HS-27A (cell line): ENCODE results near the gene FAM131C.
"Not testable (repeated sequence)": the region's sequence is repeated elsewhere in the genome, so short reads cannot be mapped to it uniquely, and the experiment has no call there.

Experiments used
- DNase-seq: peaks from one replicate; pipeline ENCODE4 v3.0.0-alpha.2; 2012; ENCODE audit warnings: low read depth, missing footprints

FAM131C gene, protein sequence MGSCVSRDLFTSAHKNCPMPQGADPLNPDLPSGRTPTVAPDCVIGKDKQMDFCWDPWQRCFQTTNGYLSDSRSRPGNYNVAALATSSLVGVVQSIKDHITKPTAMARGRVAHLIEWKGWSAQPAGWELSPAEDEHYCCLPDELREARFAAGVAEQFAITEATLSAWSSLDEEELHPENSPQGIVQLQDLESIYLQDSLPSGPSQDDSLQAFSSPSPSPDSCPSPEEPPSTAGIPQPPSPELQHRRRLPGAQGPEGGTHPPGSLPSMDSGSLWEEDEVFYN

DNA sequence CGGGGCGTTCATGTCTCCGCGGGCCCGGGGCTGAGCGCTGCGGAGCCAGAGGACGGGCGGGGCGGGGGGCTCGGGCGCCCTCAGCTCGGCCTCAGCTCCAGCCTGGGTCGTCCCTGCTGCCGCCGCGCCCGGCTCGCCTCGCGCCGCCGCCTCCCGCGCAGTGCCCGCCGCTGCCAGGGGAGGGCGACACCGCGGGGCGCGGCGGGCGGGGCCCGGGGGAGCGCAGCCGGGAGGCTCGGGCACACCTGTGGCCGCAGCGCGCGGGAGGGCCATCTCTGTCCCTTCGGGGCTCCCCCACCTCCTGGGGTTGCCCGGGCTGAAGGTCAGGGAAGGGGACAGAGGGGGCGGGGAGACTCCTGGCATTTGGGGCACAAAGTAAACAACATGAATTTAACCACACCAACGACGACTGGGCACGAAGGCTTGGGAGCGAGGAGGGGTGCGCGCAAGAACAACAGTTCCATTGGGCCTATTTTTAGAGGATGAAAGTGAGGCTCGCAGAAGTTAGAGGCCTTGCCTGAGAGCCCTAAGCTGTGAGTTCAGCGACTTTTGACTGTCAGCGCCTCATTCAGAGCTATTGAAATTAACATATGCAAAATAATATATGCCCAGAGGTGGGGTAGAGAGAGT is at the start of gene FAM131C:
FAM131C (minus strand) TSS at position 162 of the 630 bp plus-strand sequence. CDS start 209 bp downstream, outside the sequence.
- no peak for DNase-seq

DNA sequence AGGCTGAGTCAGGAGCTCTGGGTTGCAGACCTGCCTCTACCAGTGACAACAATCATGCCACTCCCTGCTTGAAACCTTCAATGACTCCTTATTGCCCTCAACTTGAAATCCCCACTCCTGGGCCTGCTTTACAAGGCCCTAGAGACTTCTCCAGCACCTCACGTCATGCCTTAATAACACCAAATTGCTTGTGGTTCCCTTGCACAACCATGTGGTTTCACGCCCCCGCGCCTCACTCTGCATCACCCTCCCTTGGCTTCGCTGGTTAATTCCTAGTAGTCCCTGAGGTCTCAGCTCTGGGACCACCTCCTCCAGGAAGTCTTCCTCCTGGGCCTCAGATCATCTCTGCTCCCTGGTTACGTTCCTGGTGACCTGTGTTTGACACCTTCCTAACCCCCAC is 49.5 kb upstream of the FAM131C start:
- DNase-seq: no peak

DNA sequence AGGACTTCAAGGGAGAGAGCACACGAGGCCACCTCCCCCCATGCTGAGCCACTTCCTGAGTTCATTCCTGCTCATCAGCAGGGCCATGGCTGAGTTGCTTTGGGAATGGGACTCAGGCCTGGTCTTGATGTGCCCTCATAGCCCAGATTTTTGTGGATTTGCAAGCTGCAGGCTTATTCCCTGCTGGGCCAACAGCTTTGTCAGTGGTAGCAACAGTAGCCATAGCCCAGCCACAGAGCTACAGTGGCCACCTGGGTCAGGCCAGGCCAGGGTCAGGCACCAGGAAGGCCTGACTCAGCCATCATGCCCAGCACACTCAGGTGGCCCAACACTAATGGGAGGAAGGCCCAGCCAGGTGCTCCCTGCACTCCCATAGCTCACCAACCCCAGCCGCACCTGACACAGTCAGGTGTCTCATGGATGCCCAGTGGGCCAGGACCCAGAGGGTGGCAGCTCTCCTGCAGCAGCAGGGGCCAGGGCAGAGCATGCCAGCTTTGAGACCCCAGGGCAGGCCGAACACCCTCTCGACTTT is 49.0 kb upstream of the FAM131C start:
- no peak for DNase-seq

DNA sequence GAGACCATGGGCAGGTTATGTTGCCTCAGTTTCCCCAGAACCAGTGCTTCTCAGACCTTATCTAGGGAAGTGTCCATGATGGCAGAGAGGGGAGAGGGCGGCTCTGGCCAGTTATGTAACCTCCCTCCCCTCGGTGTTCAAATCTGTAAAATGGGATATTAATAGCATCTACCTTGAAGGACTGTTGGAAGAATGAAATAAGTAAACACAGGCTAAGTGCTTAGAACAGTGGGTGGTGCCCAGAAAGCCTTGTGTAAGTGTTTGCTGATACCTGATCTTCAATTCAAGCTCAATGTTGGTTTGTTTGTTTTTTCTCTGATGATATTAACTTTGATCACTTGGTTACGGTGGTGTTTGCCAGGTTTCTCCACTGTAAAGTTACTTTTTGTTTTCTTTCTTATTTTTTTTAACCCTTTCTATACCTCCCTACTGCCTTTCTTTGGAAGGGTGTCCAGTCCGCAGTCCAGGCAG is 47.5 kb upstream of the FAM131C start:
- no peak for DNase-seq

DNA sequence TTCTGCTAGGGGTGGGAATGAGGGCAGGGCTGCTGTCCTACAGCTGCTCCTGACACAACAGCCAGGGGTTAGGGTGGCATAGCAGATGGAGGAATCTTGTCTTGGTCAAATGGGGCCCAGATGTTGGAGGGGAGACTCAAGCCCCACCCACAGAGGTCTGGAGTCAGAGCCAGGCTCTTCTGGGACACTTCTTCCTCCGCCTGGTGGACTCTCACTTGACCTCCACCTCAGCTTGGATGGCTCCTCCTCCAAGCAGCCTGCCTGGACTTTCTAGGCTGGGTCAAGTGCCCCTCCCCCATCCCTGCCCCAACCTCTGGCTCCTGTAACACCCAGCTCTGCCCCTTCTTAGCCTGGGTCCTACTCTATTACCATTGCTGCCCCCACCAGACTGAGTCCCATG is 47.0 kb upstream of the FAM131C start:
- DNase-seq: no peak

DNA sequence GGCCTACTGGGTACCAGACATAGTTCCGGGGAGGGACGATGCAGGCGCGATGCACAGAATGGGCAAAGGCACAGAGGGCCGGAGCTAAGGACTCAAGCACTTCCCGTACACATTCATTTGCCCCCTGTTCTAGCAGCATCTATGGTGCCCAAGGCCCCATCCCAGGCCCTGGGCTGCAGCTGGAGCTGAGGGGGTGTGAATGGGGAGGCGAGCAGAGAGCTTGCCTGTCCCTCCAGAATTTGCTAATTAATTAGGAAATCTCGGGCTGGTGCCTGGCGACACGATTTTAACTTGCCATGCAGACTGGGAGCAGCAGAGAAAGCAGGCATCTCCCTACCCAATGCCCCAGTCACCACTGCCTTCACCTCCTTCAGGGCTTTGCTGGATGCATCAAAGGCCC is 46.5 kb upstream of the FAM131C start:
- DNase-seq: no peak

DNA sequence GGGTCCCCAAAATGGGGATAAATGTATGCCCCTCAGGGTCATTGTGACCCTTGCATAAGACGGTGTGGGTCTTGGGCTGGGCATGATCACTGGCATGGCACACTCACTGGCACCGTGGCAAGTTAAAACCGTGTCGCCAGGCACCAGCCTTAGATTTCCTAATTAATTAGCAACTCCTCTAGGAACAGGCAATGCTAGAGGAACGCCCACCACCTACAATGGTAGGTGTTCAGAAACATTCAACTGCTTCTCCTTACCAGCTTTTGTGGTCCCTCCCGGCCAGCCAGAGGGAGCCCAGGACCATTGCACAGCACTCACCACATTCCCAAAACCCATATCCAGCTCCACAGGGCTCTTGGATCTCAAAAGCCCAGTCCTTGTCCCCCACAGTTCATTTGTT is 46.1 kb upstream of the FAM131C start:
- no peak for DNase-seq

DNA sequence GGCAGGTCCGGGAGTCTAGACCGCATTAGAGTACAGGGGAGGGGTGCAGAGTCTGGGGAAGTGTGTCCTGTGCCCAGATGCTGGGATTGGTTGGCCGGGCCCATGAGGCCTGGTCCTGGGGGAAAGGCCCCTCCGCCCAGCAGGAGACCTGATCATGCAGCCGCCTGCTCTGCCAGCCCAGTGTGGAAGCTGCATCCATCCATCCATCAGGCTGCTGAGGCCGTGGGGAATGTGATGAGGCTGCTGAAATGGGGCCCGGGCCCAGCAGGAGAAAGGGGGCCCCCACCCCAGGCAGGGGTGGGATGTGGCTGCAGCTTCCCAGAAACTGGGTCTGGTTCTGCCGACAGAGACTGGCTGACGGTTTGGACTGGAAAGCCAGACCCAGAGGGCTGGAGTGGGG is 45.3 kb upstream of the FAM131C start:
- no peak for DNase-seq

DNA sequence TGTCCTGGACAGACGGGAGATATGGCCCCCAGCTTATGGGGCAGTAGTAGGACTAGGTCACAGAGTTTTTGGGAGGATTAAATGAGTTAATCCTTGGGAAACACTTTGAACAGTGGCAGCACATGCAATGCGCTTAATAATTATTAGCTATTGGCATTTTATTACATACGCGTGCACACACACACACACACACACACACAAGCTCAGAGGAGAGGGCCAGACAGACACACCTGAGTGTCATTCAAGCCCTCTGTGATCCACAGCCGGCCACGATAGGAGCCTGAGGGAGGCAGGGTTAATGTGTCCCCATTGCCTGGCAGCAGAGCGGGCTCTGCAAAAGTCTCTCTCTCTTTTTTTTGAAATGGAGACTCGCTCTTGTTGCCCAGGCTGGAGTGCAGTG is 44.5 kb upstream of the FAM131C start:
- DNase-seq: no peak

DNA sequence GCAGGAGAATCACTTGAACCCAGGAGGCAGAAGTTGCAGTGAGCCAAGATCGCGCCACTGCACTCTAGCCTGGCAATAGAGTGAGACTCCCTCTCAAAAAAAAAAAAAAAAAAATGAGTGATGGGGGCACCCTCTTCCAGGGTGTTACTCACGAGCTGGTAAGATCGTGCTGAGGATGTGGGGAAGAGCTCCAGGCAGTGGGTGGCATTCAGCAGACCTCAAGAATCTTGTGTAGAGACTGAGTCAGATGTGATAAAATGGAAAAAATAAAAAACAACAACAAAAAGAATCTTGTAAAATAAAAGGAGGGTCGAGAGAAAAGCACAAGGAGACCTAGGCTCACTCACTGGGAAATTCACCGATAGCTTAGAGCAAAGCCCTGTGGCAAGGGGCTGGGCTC is 43.9 kb upstream of the FAM131C start:
- no peak for DNase-seq

DNA sequence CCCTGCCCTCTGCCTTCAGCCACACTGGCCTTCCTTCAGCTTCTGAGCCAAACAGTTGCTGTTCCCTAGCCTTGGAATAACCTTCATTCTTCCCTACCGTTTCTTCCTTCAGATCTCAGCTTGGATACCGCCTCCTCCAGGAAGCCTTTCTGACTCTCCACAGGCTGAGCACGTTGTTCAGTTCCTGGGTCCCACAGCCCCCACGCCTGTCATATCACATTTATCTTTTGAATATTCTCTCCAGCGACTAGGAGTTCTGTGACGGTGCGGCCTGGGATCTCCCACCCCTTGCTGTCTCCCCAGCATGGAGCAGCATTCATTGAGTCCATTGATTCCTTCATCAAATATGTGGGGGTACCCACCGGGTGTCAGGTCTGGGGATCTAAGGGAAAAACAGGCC is 43.2 kb upstream of the FAM131C start:
- DNase-seq: no peak

DNA sequence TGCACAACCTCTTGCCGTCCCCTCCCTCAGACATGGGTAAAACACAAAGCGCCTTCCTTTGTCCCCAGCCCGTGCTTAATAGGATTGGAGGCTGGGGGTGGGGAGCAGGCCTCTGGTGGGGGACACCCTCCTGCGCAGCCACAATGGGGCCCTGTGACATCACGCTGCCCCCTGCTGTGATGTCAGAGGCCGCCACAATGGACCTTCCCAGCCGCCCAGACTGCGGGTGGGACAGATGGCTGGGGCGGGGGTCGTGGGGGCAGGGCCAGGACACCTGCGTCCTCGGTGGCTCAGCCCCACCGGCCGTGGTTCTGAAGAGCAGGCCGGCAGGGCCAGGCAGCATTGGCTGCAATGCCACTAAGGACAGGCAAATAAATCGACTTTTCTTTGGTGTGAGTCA is 42.6 kb upstream of the FAM131C start:
- DNase-seq: no peak

DNA sequence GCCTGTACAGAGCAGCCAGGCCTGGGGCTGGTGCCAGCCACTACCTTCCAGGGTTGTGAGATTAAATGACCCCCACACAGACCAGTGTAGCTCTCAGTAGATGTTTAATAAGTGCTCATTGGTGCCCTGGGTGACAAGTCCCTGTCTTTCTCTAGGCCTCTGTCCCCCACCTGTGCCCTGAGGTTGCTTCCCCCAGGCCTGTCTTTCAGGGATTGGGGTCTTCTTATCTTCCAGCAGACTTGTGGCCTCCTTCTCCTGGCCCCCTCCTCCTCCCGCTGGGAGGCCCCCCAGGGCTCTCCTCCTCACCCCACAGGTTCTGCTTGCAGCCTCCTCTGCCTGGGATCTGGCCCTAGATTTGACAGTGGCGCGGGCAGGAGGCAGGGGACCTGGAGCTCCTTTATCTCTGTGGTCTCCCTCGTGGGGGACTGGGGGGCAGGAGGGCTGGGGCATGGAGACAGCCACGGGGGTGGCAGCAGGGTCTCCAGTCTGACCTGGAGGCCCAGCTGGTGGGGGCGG is 42.1 kb upstream of the FAM131C start:
- no peak for DNase-seq

DNA sequence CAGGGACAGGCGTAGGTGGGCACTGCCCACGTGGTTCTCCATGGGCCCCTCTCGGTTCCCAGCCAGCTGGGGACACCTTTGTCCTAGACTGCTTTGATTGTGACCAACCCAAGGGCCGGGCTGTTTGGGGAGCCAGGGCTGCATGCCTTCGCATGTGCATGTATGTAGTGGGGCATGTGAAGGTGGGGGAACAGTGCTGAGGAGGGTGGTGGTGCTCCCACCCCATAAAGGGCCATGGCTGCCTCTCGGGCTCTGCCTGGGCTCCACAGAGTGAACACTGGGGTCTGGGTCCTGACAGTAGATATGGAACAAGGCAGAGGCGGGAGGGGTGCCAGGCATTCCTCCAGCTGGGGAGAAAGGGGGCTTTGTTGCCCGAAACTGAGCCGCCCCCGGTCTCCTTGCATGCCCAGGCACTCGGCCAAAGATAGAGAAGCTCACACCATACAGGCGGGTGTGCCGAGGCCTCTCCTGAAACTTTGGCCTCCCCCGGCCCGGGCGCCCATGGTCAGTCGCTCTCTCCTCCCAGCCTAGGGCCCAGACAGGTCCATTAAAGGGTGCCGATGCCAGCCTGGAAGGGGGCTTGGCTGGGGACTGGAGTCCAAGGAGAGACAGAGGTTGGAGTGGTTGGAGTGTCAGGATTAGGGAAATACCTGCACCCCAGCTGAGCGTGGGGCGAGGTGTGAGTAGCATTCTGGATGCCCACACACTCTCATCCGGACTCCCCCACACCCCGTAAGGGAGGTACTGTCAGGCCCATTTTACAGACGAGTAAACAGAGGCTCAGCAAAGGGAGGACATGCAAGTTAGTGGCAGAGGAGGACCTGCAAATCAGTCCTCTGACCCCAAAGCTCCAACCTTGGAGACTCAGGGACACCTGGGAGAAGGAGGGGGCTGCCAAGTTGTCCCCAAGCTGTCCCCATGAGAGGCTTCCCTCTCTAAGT is 41.3 kb upstream of the FAM131C start:
- no peak for DNase-seq

DNA sequence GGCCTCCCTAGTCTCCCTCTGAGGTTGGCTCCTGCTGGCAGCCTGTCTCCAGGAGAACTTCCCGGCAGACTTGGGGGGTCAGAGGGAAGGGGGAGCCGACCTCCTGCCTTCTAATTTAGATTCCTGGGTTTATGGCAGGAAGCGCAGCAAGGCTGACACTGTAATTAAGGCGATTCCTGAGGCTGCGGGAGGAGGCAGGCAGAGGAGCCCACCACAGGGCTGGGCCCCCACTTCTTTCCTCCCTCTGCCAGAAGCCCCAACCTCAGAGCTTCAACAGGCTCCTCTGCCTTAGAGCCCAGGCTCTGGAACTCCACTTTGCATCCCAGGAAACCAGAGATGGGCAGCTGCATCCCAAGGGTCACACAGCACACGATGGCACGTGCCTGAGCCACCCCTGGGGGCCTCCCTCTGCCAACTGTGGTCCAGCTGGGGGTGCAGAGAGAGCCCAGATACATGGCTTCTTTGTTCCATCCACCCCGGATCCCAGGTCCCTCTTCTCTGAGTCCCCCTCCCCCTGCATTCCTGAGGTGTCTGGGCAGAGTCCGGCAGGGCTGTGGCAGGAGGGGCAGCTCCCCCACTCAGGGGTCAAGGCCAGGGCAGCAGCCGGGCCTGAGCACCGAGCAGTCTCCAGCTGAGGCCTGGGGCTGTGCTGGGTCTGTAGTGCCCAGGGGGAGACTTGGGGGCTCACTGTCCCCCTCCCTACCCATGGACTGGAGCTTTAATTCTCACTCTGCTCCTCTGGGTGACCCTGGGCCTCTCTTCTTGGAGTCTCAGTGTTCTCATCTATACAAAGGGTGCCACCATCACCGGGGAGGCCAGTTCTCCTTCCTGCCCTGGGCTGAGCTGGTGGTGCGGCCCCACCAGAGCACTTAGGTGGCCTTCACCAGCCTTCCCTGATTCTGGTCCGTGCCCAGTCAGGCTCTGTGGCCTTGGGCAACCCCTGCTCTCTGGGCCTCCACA is 39.4 kb upstream of the FAM131C start:
- DNase-seq: no peak

DNA sequence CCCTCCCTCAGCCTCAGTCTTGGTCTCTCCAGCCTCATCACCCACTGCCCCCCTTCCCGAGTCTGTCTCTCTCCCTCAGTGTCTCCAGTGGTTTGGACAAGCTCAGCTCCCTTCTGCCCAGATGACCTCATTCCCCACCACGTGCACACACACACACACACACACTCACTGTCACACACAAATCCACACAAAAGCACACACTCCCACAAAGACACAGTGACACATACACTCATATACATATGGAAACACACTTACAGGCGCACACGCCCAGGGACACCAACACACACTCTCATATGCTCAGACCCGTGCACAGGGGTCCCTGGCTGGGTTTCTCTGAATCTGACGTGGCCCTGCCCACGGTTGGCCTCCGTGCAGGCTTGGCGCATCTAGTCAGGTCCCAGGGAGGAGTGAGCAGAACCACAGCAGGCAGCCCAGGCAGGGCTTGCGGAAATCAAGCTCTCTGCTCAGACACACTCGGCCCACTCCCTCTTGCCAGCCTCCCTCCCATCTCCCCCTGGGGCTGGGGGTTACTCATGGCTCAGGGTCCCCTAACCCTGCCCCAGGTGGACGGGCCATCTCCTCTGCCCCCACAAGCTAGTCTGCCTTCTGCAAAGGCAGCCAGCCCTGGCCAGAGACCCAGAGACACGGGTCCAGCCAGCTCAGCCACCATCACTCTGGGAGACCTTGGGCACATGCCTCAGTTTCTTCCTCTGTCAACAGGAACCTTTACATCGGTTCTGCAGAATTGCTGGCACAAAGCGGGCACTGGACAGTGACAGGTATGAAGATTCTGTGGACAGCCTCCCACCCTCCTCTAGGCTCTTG is 38.5 kb upstream of the FAM131C start:
- DNase-seq: no peak

DNA sequence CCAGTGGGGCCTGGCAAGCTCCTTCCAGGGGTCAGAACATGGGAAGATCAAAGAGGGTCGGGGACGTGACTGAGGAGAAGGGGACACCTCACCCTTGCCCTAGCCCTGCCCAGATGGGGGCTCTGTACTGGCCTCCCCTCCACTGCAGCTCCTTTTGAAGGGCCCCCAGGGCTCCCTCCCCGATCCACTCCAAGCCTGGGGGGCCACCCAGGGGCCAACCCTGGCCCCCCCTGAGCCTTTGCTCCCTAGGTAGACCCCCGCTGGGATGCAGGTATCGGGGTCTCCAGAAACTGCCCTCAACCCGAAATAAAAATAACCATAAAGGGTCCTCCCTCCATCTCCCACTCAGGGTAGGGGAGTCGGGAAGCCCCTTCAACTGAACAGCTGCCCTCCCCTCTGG is 37.4 kb upstream of the FAM131C start:
- DNase-seq: no peak

DNA sequence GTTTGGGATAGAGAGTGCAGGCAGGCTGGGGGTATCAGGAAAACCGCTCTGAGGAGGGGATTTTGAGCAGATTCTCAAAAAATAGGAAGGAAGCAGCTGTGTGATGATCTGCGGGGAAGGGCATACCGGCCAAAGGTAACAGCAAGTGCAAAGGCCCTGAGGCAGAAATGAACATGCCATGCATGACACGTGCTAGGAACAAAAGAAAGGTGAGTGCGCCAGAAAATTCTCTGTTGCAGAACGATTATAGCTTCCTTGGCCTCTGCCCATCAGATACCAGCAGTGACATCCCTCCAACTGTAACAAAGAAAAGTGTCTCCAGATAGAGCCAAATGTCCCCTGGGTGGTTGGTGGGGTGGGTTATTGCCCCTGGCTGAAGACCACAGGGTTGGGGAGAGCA is 37.0 kb upstream of the FAM131C start:
- DNase-seq: no peak

DNA sequence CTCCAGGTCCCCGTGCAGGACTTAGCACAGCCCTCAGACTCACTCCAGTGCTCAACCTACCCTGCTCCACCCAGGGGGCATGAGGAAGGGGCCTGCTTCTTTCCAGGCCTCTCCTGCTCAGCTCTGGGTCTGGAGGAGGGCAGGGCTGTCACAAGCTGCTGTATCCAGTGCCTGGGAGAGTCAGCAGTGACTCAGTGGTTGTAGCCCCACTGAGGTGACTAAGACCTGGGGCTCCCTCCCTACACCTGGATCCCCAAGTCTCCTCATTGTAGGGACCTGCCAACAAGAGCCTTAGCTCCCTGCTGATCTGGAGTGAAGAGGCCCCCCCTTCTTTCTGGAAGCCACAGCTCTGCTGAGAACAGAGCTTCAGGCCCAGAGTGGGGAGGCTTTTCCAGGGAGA is 36.1 kb upstream of the FAM131C start:
- DNase-seq: no peak

DNA sequence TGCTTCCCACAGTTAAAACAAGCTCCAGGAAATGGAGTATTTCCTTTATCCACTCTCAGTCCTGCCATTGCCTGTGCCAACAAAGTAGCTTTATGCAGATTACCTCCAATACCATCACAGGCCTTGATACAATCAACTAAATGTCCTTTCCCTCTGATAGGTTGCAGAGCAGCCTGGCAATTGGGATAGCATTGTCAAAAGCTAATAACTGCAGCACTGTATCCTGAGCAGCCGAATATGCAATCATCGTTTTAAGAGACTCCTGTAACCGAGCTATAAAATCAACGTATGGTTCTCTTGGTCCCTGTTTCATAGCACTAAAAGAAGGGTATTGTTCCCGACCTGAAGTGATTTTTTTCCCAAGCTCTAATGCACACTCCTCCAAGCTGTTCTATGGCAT is 33.6 kb upstream of the FAM131C start:
- not testable (repeated sequence) for DNase-seq
